G401 (cell line): ENCODE data around the gene MYO10. TPM values are rescaled to one million over a fixed set of nuclear protein-coding genes. Genes with fewer than 3 reads are reported as not detected.
A peak's percentile ranks its signal among the peaks of the same experiment; 100 is the strongest.

Experiments
- DNase-seq: peaks from one replicate; pipeline ENCODE4 v3.0.0-alpha.2; 2015; ENCODE audit warnings: low spot score
- in situ Hi-C: cut with HindIII; loops from 2 replicates; pipeline ENCODE4 v1.10.0; 2016; ENCODE audit warnings: low sequenced_read_pairs, mixed read lengths
- total RNA-seq: library from RNA; depleted of rRNA; stranded (reverse); fragments of >200 nt; shearing (Covaris generic); gene quantifications from 2 replicates; pipeline ENCODE4 v1.2.3, GENCODE V29; 2014

The MYO10 gene
- total RNA-seq, 1 experiment from 2014 or later, result 0.17 TPM

DNA sequence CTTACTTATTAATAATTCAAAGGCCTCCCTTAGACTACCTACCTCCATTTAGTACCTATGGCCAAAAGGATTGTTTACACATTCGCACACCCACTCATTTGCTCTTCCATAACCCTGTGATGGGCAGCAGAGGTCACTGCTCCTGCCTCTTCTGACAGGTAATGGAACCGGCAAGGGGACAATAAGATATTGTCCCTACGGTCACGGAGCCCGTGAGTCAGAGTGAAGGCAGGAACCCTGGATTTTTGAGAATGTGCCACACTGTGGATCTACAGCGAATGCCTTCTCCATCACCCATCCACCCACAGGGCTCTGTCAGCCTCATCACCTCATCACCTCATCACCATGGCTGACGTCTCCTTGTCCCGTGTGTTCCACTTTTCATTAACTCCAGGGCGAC, 132.3 kb downstream of the MYO10 start:
- no peak for DNase-seq
- in situ Hi-C loops, result no loop called here

DNA sequence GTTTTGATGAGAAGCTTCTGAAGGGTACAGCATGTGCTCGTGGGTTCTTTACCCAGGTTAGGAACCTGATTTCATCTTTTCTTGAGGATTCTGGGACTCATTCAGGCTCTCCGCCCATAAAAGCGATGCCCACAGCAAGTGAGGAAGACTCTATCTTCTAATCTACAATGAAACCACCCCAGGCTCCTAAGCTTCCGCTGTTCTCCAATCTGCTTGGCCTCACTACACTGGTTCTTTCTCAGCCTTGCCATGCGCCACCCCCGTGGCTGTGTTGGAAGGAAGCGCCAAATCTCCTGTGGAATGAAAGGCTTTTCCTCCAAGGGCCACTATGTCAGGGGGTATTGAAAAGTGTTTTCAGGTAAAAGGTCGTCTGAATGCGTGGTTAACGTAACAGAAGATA, 135.6 kb downstream of the MYO10 start:
- DNase-seq, result no peak
- in situ Hi-C loops, result no loop called here

DNA sequence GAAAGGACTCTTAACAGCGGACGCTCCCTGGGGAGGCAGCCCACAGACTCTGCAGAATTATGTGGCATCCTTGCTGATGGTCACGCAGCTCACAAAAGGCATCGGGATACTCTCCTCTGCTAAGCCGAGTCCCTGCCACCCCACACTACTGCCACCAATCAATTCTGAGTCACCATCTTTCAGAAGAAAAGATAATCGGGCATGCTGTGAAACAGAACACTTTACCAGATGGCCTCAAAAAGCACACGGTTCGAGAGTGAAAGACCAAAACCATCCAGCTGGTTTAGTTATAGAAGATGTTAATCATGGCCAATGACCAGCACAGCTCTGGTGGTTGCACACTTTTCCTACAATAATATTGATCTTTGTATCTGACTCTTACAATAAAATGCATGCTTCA, 136.3 kb downstream of the MYO10 start:
- in situ Hi-C loops, result no loop called here
- no peak for DNase-seq

GRCh38 chr5:16797951-16798350, 138.1 kb downstream of the MYO10 start:
- in situ Hi-C loops, result no loop called here
- DNase-seq, result no peak

GRCh38 chr5:16794269-16794913, 141.7 kb downstream of the MYO10 start:
- DNase-seq, result peak; percentile 61

GRCh38 chr5:16792598-16793275, 143.4 kb downstream of the MYO10 start:
- in situ Hi-C loops, result no loop called here
- peak; percentile 75 for DNase-seq

More at GRCh38 chr5:16794269-16794913, 141.7 kb downstream of the MYO10 start:
- in situ Hi-C loops, result no loop called here

DNA sequence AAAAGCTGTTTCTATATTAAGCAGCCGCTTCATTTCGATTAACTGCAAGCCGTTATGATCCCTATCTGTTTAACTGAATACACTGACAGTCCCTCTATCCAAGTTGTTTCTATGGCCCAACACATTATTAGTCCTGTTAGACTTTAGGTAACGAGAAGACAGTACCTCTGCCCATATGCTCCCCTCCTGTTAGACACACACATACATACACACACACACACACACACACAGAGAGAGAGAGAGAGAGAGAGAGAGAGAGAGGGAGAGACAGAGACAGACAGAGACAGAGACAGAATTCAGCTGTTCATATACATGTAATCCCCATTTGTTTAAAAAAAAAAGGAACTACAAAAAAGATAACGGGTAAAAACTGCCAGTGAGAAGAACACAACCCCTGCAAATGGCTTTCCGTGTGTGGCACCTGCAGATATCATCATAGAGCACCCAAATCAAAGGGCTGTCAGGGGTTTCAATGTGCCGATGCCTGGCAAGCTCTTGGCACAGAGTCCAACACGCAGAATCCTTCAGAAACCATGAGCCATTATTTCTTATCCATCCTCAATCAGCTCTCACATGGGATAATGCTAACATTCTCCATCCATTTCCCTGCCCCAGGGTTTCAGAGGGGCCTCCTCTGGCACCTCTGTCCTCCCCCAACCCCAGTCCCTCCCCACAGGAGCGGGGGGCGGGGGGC, 144.0 kb downstream of the MYO10 start:
- no peak for DNase-seq
- in situ Hi-C loops, result no loop called here

- in situ Hi-C loops, result no loop called here
- peak; percentile 77 for DNase-seq
These were observed 144.9 kb downstream of the MYO10 start for GRCh38 chr5:16791036-16791705.

DNA sequence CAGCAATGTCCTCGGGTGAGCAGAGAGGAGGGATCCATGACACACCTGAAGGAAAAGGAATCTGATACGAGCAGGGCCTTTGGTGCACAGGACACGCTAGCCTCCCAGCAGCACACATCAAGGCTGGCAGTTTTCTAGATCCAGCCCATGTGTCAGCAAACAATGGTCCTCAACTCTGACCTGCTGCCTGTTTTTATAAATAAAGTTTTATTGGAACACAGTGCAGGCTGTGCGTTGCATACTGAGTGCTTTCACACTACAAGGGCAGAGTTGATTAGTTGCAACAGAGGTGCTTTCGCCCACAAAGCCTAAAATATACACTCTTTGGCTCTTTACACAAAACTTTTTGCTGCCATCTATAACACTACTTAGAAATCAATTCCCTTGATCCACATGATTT, 147.1 kb downstream of the MYO10 start:
- in situ Hi-C loops, result no loop called here

DNA sequence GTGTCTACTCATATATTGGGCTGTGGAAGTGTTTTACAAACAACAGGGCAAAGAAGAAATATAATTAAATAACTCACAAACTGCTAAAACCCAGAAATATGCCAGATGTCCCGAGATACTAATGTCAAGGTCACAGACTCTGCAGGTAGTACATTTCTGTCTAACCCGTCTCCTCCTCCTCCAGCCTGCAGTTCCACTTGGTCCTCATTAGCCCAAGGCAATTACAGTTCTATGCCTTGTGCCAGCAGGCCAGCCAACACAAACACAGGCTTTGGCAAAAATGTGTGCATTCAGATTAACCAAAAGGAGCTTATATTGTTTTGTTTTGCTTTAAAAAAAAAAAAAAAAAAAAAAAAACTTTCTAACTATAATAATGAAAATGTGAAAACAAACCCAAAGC, 148.8 kb downstream of the MYO10 start:
- in situ Hi-C loops, result no loop called here
- DNase-seq, result no peak

More for the DNA sequence above, 147.1 kb downstream of the MYO10 start:
- DNase-seq, result no peak

- DNase-seq, result no peak
- in situ Hi-C loops, result no loop called here
These were observed 151.0 kb downstream of the MYO10 start for GRCh38 chr5:16784843-16785791.

GRCh38 chr5:16784088-16784487, 152.0 kb downstream of the MYO10 start:
- in situ Hi-C loops, result no loop called here
- no peak for DNase-seq

DNA sequence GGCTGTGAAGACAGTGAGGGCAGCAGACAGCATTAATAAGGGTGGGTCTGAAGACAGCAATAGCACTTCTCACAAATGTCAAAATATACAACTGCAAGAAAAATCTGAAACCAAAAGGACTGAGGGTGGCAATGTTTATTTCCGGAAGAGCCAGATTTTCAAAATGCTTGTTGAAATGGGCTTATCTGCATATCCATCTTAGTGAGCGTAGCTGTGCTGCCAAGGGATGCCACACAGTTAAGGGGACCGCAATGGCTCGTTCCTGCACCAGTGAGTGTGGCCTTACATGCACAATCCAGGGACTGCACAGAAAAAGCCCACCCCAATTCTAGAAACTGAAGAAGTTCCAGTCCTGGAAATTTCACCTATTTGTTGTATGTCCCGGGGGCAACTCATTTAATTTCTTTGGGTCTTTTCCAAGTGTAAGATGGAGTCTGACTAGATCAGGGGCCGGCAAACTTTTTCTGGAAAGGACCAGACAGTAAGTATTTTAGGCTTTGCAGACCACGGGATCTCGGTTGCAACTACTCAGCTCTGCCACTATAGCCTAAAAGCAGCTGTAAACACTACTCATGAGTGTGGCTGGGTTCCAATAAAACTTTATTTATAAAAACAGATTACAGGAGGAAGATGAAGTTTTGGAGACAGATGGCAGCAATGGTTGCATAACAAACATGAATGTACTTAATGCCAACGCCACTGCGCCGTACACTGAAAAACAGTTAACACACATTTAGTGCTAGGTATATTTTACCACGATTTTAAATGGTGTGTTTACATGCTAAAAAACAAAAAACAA, 154.1 kb downstream of the MYO10 start:
- no peak for DNase-seq
- in situ Hi-C loops, result no loop called here

DNA sequence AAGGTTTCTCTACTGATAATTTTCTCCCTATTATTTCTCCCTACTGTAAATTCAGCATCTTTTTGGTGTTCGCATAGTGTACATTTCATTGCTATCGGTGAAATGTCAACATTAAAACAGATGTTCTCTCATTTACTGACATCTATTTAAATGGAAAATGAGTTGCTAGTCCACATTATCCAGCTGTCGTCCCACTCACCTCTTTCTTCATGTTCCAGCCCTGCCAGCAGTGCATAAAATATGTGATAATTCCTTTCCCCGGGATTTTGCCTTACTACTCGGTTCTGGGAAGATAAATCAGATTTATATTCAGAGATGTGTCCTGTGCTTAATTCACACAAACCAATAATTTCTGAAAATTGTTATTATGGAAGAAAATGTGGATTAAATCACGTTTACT, 155.8 kb downstream of the MYO10 start:
- no peak for DNase-seq
- in situ Hi-C loops, result no loop called here

GRCh38 chr5:16777432-16777831, 158.7 kb downstream of the MYO10 start:
- in situ Hi-C loops, result no loop called here
- DNase-seq, result no peak

DNA sequence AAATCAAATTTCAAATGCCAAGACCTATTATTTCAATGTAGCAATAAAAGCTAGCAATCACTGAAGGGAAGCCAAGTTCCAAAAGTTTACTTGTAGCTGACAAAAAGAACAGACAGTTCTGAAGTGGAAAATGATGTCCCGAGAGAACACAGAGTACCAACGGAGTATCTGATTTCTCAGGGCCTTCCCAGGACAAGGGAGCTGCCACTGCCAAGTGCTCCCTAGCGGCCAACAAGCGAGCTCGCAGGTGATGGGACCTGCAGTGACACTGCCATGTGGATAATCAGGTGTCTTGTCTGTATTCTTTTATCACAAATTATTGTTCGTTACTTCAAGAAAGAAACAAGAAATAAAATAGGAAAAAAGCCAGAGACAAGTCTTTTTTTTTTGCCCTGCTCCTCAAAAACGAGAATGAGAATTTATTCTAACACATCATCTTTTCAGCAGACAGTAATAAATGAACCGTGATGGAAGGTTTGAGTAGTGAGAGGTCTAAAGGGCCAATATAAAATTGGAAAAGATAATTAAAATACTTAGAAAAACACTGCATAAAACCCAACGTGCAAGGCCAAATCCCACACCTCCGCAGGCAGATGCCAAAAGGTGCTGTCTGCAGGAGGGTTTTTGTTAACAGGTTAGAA, 159.4 kb downstream of the MYO10 start:
- in situ Hi-C loops, result no loop called here
- peak; percentile 51 for DNase-seq

DNA sequence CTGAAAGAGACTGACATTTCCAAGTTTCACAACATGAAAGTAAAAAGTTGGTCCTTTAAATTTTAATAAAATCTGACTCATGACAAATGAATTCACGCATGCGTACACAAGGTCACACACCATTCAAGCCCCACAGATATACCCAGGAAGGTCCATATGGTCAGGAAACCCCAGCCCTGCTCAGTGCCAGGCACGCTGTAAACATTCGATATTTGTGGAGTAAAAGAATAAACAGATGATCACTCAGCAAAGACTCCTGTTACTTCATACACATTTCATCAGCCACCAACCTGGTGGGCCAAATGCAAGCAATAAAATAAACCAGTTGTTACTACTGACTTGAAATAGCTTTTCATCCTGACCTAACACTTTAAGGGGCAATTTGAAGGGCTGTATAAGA, 161.3 kb downstream of the MYO10 start:
- no peak for DNase-seq
- in situ Hi-C loops, result no loop called here

GRCh38 chr5:16773991-16774390, 162.1 kb downstream of the MYO10 start:
- in situ Hi-C loops, result no loop called here
- DNase-seq, result no peak
